Heart right ventricle (tissue), 16 donors: ENCODE data around the gene CITED2. TPM values are rescaled to one million over a fixed set of nuclear protein-coding genes. Genes with fewer than 3 reads are reported as not detected.
A peak's percentile ranks its signal among the peaks of the same experiment; 100 is the strongest.
"Not testable (repeated sequence)": the region's sequence is repeated elsewhere in the genome, so short reads cannot be mapped to it uniquely, and the experiment has no call there.

ENCODE experiments used
- ATAC-seq, 8 donors: fragments of 200-7000 bp; cut with Tn5 transposase; one replicate each; pipeline ENCODE4 v1.9.1; 2020; ENCODE audit warnings: mild to moderate bottlenecking in 8 of 8, moderate library complexity in 8 of 8, moderate number of reproducible peaks in 1 of 8
- DNase-seq, 2 donors: peaks; one replicate each; pipeline ENCODE4 v3.0.0-alpha.2; 2020
- H3K27ac ChIP-seq, 10 donors: fragments of 200-600 bp; sonication (generic) in 2 of 10; one replicate each; pipeline versions ENCODE4 v1.5.0 to v1.8.0; 2020 to 2022; ENCODE audit warnings: mild to moderate bottlenecking in 3 of 10
- H3K27me3 ChIP-seq, 7 donors: fragments of 200-600 bp; one replicate each; pipeline ENCODE4 v1.8.0; 2021 to 2022; ENCODE audit warnings: mild to moderate bottlenecking in 2 of 7
- H3K36me3 ChIP-seq, 9 donors: fragments of 200-600 bp; sonication (generic) in 1 of 9; one replicate each; pipeline versions ENCODE4 v1.5.0 to v1.8.0; 2020 to 2022; ENCODE audit warnings: mild to moderate bottlenecking in 2 of 9
- H3K4me1 ChIP-seq, 9 donors: fragments of 200-600 bp; sonication (generic) in 1 of 9; one replicate each; pipeline versions ENCODE4 v1.5.0 to v1.8.0; 2020 to 2022; ENCODE audit warnings: mild to moderate bottlenecking in 4 of 9
- H3K4me3 ChIP-seq, 10 donors: fragments of 200-600 bp; sonication (generic) in 2 of 10; one replicate each; pipeline versions ENCODE4 v1.5.0 to v1.8.0; 2020 to 2022; ENCODE audit warnings: mild to moderate bottlenecking in 7 of 10, moderate library complexity in 2 of 10
- H3K9me3 ChIP-seq, 11 donors: fragments of 200-600 bp in 10 of 11; sonication (generic) in 2 of 11; one replicate each; pipeline versions ENCODE4 v1.5.0 to v1.8.0; 2013 to 2022; ENCODE audit warnings: mild to moderate bottlenecking in 2 of 11, control low read depth in 1 of 11, moderate library complexity in 1 of 11
- WGBS, 2 donors: extraction: QIAGEN DNeasy Blood & Tissue Kit; methylation state at CpG; one replicate each; pipeline ENCODE4 v1.1.7; 2013; ENCODE audit warnings: inconsistent platforms in 1 of 2; 5-methylcytosine and 5-hydroxymethylcytosine counted together
- intact Hi-C, 10 donors: fragments of 100-400 bp; cut with DNase I; formaldehyde crosslinking; loops; one replicate each; pipeline versions ENCODE4 v1.11.1 to v1.14.2; 2022
- polyA plus RNA-seq, 2 donors: library from polyadenylated mRNA; stranded (reverse); fragments of 200-250 nt; gene quantifications; one replicate each; pipeline ENCODE4 v1.2.3, GENCODE V29; 2013
- total RNA-seq, 10 donors: library from RNA; stranded (reverse); fragmentation: NEBNext Ultra II Directional in 3 of 10; extraction: Animal tissue kit (Norgen Biotek cat#: 25700) in 3 of 10; gene quantifications; one replicate each; pipeline versions ENCODE4 v1.2.1 to v1.2.4, GENCODE V29; 2021 to 2023
- TF ChIP-seq, protein P1 (sequence below), 9 donors: fragments of 200-600 bp; sonication (generic) in 2 of 9; IDR thresholded peaks; one replicate each; pipeline versions ENCODE4 v1.5.0 to v1.8.0; 2021 to 2022; ENCODE audit warnings: antibody characterized with exemption in 9 of 9, mild to moderate bottlenecking in 5 of 9, moderate library complexity in 1 of 9
- donor health status: Arrhythmogenic right ventricular cardiomyopathy.
- donor health status: ischemic (EF 13 %, LVEDD 7.1; RV severe dilation, severe dysfunction).
- donor health status: healthy with polysubstance abuse.
- donor health status: DM: no; HTN: yes; CAD: no.
- donor health status: DM: no; HTN: no; CAD: no.
- donor health status: ischemic (EF 25% LVEDD 6.9; RV normal size, moderate dysfunction).
- donor health status: ischemic (EF 25% LVEDD 5.7; RV mildly dilated, moderate dysfunction).
- donor health status: healthy.
- donor health status: DM: yes; HTN: yes; CAD: no.
- donor health status: Ischemic cardiomyopathy.
- donor health status: ischemic (EF 35%, LVEDD 5.7; RV mildly dilated, moderate dysfunction).
- donor health status: nonischemic (EF 11% LVEDD 7.7; RV severe dilation, severe dysfunction).
- donor health status: DM: yes; HTN: yes; CAD: no.
- donor health status: PGD.
- donor health status: ischemic (EF 29% LVEDD 5.4; RV normal size, mild dysfunction).
- donor health status: nonischemic (EF 23%, LVEDD 6.1; RV moderate dilation, normal function).

The CITED2 gene
- total and polyA plus RNA-seq, 12 donors: 9.9 to 215 (median 148) TPM

DNA sequence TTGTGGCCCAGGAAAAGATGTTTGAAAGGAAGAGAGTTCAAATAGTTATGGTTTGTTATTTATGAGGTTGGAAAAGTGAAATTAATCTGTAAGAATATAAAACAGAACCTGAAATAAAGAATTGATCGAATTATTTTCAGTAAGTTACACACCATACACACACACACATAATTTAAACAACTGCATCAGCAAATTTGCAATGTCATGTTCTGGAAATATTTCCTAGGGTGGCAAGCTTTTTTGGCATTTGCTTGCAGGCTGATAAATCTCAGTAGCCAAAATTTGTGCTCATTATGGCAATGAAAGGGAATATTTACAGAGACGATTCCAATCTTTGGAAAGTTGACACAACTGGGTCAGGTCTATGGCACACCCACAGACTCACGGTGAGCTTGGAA, 9.5 kb downstream of the CITED2 start:
- DNase-seq (no peak), ATAC-seq (no peak)
- Histone ChIP-seq H3K36me3 (no peaks in the 10 kb centered on the region), H3K9me3 (no peaks in the 10 kb centered on the region), H3K4me3 (no peak overlapping the region), H3K27ac (no peak overlapping the region), H3K27me3 (no peaks in the 10 kb centered on the region), H3K4me1 (peaks cover 0 to 33% (median 20%) of the 10 kb centered on the region in 9 donors)
- intact Hi-C loops: loop anchor here (1.0 to 10.0 kb wide), 14 partner anchors 114 to 550 kb away; no protein-coding TSS in a partner anchor
- TF ChIP-seq, protein P1, sequence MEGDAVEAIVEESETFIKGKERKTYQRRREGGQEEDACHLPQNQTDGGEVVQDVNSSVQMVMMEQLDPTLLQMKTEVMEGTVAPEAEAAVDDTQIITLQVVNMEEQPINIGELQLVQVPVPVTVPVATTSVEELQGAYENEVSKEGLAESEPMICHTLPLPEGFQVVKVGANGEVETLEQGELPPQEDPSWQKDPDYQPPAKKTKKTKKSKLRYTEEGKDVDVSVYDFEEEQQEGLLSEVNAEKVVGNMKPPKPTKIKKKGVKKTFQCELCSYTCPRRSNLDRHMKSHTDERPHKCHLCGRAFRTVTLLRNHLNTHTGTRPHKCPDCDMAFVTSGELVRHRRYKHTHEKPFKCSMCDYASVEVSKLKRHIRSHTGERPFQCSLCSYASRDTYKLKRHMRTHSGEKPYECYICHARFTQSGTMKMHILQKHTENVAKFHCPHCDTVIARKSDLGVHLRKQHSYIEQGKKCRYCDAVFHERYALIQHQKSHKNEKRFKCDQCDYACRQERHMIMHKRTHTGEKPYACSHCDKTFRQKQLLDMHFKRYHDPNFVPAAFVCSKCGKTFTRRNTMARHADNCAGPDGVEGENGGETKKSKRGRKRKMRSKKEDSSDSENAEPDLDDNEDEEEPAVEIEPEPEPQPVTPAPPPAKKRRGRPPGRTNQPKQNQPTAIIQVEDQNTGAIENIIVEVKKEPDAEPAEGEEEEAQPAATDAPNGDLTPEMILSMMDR (IDR thresholded peaks at IDR 0.05): no peak
- WGBS, 2 donors: 65 to 79% methylated on average over 3 of the region's 3 CpGs

DNA sequence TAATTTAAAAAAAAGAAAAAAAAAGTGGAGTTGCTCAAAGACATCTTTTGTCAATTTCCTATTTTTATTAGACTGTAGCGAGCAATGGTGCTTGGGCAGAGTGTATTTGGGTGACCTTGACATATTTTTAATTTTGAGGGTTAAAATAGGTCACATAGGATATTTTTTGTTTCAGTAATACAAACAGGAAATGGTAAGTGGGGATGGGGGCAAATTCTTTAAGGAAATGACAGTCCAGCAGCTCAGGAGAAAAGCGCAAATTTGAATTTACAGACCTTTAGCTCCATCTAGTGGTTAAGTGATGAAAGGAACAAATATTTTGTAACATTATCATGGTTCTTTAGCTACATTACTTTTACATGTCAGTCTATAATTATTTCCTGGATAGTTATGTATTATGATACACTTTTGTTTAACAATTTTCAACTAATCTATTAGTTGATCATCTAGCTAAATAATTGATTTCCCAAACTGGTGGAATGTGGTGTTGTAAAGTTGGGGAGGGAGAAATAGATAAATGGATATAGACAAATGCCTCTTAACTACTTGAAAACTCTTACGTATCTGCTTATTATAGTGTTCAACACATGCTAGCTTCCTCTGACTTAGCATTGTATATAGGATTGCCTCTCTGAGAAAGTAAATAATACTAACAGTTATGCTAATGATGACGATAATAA, 10.0 kb downstream of the CITED2 start:
- H3K4me1 ChIP-seq: peaks cover 0 to 28% (median 14%) of the 10 kb centered on the region in 9 donors
- DNase-seq: no peak
- intact Hi-C loops: loop anchor here in 9 of 10 donors (1.0 to 10.0 kb wide), 12 partner anchors 113 to 550 kb away; no protein-coding TSS in a partner anchor
- no peaks in the 10 kb centered on the region for H3K27me3 ChIP-seq
- H3K9me3 ChIP-seq: no peaks in the 10 kb centered on the region
- WGBS, 2 donors: 48 to 49% methylated on average over 4 of the region's 4 CpGs
- H3K27ac ChIP-seq: peak overlapping the region in 1 of 10 donors; percentile 2
- H3K36me3 ChIP-seq: no peaks in the 10 kb centered on the region
- TF ChIP-seq, protein P1 (IDR thresholded peaks at IDR 0.05): peak; percentile 65 to 88 (median 78)
- ATAC-seq: peak in 6 of 8 donors; percentile 27 to 75 (median 49)
- no peak overlapping the region for H3K4me3 ChIP-seq

DNA sequence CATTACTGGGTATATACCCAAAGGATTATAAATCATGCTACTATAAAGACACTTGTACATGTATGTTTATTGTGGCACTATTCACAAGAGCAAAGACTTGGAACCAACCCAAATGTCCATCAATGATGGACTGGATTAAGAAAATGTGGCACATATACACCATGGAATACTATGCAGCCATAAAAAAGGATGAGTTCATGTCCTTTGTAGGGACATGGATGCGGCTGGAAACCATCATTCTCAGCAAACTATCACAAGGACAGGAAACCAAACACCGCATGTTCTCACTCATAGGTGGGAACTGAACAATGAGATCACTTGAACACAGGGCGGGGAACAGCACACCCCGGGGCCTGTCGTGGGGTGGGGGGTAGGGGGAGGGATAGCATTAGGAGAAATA, 10.7 kb downstream of the CITED2 start:
- peaks cover 0 to 23% (median 8%) of the 10 kb centered on the region in 9 donors for H3K4me1 ChIP-seq
- WGBS, 2 donors: 84 to 91% methylated on average over 5 of the region's 5 CpGs
- H3K9me3 ChIP-seq, H3K36me3 ChIP-seq, H3K4me3 ChIP-seq, ATAC-seq, H3K27me3 ChIP-seq, DNase-seq: not testable (repeated sequence)
- intact Hi-C loops: loop anchor here in 9 of 10 donors (1.0 to 10.0 kb wide), 12 partner anchors 112 to 549 kb away; no protein-coding TSS in a partner anchor
- peak overlapping the region in 1 of 10 donors; percentile 2 for H3K27ac ChIP-seq

DNA sequence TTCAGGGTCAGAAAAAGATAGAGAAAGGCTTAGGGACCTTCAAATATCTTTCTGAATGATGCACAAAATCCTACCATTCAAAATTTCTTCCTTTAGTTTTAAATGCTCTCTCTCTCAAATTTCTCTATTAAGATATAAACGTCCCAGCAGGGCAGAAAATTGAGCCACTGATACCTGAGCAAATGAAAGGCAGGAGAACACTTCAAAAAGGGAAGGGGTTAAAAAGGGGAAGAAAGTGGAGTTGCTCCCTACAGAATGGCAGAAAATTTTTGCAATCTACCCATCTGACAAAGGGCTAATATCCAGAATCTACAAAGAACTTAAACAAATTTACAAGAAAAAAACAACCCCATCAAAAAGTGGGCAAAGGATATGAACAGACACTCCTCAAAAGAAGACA, 11.3 kb downstream of the CITED2 start:
- intact Hi-C loops: loop anchor here in 9 of 10 donors (2.0 to 10.0 kb wide), 7 partner anchors 136 to 548 kb away; no protein-coding TSS in a partner anchor
- H3K27me3 ChIP-seq, H3K27ac ChIP-seq, H3K36me3 ChIP-seq, H3K9me3 ChIP-seq, H3K4me3 ChIP-seq, DNase-seq, ATAC-seq: not testable (repeated sequence)
- WGBS, 2 donors: 79 to 82% methylated on average over 1 of the region's 1 CpG
- peaks cover 0 to 18% (median 4%) of the 10 kb centered on the region in 9 donors for H3K4me1 ChIP-seq

DNA sequence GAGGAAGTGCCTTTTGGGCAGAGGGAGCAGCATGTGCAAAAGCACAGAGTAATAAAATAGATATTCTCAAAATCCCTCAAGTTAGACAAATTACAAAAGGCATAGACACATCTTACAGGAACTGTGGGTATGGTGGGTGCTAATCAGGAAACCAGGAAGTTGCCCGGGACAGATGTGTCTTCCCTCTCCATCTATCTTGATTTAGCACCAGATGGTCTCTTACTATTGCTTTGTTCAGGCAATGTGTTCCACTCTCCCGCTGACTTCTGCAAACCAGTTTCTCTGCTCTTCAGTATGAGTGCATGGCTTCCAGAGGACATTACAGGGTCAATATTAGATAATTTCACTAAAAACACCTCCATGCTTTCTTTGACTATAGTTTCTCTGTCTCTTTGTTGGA, 13.2 kb downstream of the CITED2 start:
- TF ChIP-seq, protein P1 (IDR thresholded peaks at IDR 0.05): no peak
- DNase-seq: no peak
- WGBS, 2 donors: 71 to 78% methylated on average over 2 of the region's 2 CpGs
- Histone ChIP-seq H3K4me3 (no peak overlapping the region), H3K9me3 (peaks cover 0 to 9% (median 0%) of the 10 kb centered on the region in 11 donors), H3K36me3 (no peaks in the 10 kb centered on the region), H3K27me3 (no peaks in the 10 kb centered on the region), H3K27ac (no peak overlapping the region), H3K4me1 (peaks cover 0 to 13% (median 0%) of the 10 kb centered on the region in 9 donors)
- intact Hi-C loops: loop anchor here in 8 of 10 donors (5.0 to 10.0 kb wide), 6 partner anchors 134 to 546 kb away; no protein-coding TSS in a partner anchor
- peak in 1 of 8 donors; percentile 44 for ATAC-seq
